Osteoblast (primary cell): ENCODE measurements around the gene POU2AF1. TPM values are rescaled to one million over a fixed set of nuclear protein-coding genes. Genes with fewer than 3 reads are reported as not detected.

Experiments used
- DNase-seq: peaks from one replicate; pipeline ENCODE4 v3.0.0; 2011; ENCODE audit warnings: low spot score, mixed read lengths; ENCODE audit not compliant: insufficient read length; ENCODE audit errors: missing footprints
- H2AFZ ChIP-seq: 2 replicates; pipeline ENCODE4 v1.6.0; 2011; ENCODE audit warnings: mild to moderate bottlenecking, low read length
- H3K27ac ChIP-seq: 2 replicates; pipeline ENCODE4 v1.5.1; 2011; ENCODE audit warnings: mild to moderate bottlenecking, low read depth, low read length, moderate library complexity
- H3K27me3 ChIP-seq: 2 replicates; pipeline ENCODE4 v1.6.0; 2012; ENCODE audit warnings: mild to moderate bottlenecking, control low read depth, inconsistent platforms, low read length, moderate library complexity; ENCODE audit not compliant: insufficient read depth
- H3K36me3 ChIP-seq: 2 replicates; pipeline ENCODE4 v1.5.1; 2011; ENCODE audit warnings: mild to moderate bottlenecking, low read length, control low read depth, moderate library complexity; ENCODE audit not compliant: insufficient read depth
- H3K4me1 ChIP-seq: 2 replicates; pipeline ENCODE4 v1.5.1; 2011; ENCODE audit warnings: mild to moderate bottlenecking, low read length, control low read depth, moderate library complexity; ENCODE audit not compliant: insufficient read depth
- H3K4me2 ChIP-seq: 2 replicates; pipeline ENCODE4 v1.6.0; 2011; ENCODE audit warnings: mild to moderate bottlenecking, low read length; ENCODE audit not compliant: insufficient read depth
- H3K4me3 ChIP-seq: fragments of 200-600 bp; sonication (generic); 3 replicates; pipeline ENCODE4 v1.5.1; 2012; ENCODE audit warnings: mild to moderate bottlenecking, low read length, inconsistent platforms; ENCODE audit not compliant: insufficient read depth
- H3K79me2 ChIP-seq: 2 replicates; pipeline ENCODE4 v1.6.0; 2012; ENCODE audit warnings: mild to moderate bottlenecking, low read length, control low read depth, inconsistent platforms; ENCODE audit not compliant: insufficient read depth
- H3K9me3 ChIP-seq: 2 replicates; pipeline ENCODE4 v1.5.1; 2011; ENCODE audit warnings: low read depth, low read length, control low read depth
- H4K20me1 ChIP-seq: 2 replicates; pipeline ENCODE4 v1.6.0; 2012; ENCODE audit warnings: mild to moderate bottlenecking, low read length, control low read depth; ENCODE audit not compliant: insufficient read depth
- CTCF ChIP-seq: IDR thresholded peaks from 2 replicates; pipeline ENCODE4 v1.5.1; 2011; ENCODE audit warnings: mild to moderate bottlenecking, low read depth, low read length, moderate library complexity; ENCODE audit errors: extremely low read depth
- total RNA-seq: library from RNA; depleted of rRNA; stranded (reverse); fragments of >200 nt; gene quantifications from 2 replicates; pipeline ENCODE4 v1.2.3, GENCODE V29; 2012

POU2AF1 gene
- total RNA-seq, 1 donor, result not detected

GRCh38 chr11:111344032-111344431 is 35.0 kb downstream of the POU2AF1 start:
- H3K36me3 ChIP-seq, result no peaks in the 10 kb centered on the region
- peaks cover 10% of the 10 kb centered on the region for H3K4me1 ChIP-seq
- no peaks in the 10 kb centered on the region for H3K9me3 ChIP-seq
- no peak overlapping the region for H3K4me2 ChIP-seq
- no peak overlapping the region for H2AFZ ChIP-seq
- no peaks in the 10 kb centered on the region for H3K27me3 ChIP-seq
- no peak overlapping the region for H3K4me3 ChIP-seq
- no peaks in the 10 kb centered on the region for H3K79me2 ChIP-seq
- H4K20me1 ChIP-seq, result no peaks in the 10 kb centered on the region
- DNase-seq, result no peak
- TF ChIP-seq CTCF, result no peak
- no peak overlapping the region for H3K27ac ChIP-seq

DNA sequence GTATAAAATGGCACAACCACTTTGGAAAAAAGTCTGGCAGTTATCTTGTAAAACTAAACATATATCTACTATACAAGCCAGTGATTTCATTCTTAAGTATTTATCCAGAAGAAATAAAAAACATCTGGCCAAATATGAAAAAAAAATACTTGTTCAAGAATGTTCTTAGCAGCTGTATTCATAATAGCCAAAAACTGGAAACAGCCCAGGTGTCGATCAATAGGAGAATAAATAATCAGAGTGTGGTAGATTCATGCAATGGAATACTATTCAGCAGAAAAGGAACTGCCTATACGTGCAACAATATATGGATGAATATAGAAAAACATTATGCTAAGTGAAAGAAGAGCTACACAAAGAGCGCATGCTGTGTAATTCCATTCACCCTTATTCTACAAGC is 36.7 kb downstream of the POU2AF1 start:
- Histone ChIP-seq H3K27me3 (no peaks in the 10 kb centered on the region), H3K4me1 (peaks cover 5% of the 10 kb centered on the region), H3K36me3 (no peaks in the 10 kb centered on the region), H2AFZ (no peak overlapping the region), H4K20me1 (no peaks in the 10 kb centered on the region), H3K79me2 (no peaks in the 10 kb centered on the region), H3K27ac (no peak overlapping the region), H3K4me2 (no peak overlapping the region), H3K9me3 (no peaks in the 10 kb centered on the region), H3K4me3 (no peak overlapping the region)
- TF ChIP-seq CTCF, result no peak
- no peak for DNase-seq

DNA sequence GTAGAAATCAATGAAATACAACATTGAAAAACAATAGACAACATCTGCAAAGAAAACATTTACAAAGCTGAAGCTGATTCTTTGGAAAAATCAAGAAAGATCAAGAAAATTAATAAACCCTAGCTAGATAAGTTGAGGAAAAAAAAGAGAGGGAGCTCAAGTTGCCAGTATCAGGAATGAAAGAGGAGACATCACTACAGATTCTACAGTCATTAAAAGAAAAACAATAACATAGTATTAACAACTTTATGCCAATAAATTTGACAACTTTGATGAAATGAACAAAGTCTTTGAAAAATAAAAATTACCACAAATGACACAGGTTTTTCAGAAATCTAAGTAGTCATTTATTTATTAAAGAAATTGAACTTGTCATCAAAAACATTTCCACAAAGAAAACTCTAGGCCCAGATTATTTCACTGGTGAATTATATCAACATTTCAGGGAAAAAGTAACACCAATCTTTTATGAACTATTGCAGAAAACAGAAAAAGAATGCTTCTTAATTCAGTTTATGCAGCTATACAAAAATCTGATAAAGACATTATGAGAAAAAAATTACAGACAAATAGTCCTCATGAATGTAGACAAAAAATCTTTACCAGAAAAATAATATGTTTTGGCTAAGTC is 39.2 kb downstream of the POU2AF1 start:
- H3K4me1 ChIP-seq, result peaks cover 4% of the 10 kb centered on the region
- H3K36me3 ChIP-seq, result no peaks in the 10 kb centered on the region
- H3K4me2 ChIP-seq, result no peak overlapping the region
- no peak overlapping the region for H3K4me3 ChIP-seq
- DNase-seq, result no peak
- no peak overlapping the region for H2AFZ ChIP-seq
- no peaks in the 10 kb centered on the region for H4K20me1 ChIP-seq
- H3K27ac ChIP-seq, result no peak overlapping the region
- H3K27me3 ChIP-seq, result no peaks in the 10 kb centered on the region
- no peaks in the 10 kb centered on the region for H3K79me2 ChIP-seq
- no peak for TF ChIP-seq CTCF
- no peaks in the 10 kb centered on the region for H3K9me3 ChIP-seq

- H3K4me1 ChIP-seq, result peaks cover 8% of the 10 kb centered on the region
- H3K27ac ChIP-seq, result no peak overlapping the region
- no peak overlapping the region for H3K4me3 ChIP-seq
- no peaks in the 10 kb centered on the region for H4K20me1 ChIP-seq
- no peak for DNase-seq
- no peaks in the 10 kb centered on the region for H3K9me3 ChIP-seq
- no peaks in the 10 kb centered on the region for H3K79me2 ChIP-seq
- no peak for TF ChIP-seq CTCF
- H3K36me3 ChIP-seq, result no peaks in the 10 kb centered on the region
- no peak overlapping the region for H2AFZ ChIP-seq
- no peaks in the 10 kb centered on the region for H3K27me3 ChIP-seq
- no peak overlapping the region for H3K4me2 ChIP-seq
Observed at GRCh38 chr11:111336582-111337256, 42.4 kb downstream of the POU2AF1 start.
